ES-I3 (cell line): ENCODE measurements around the gene C6orf47.

Source experiments
- H3K36me3 ChIP-seq: 2 replicates; pipeline ENCODE4 v1.6.1; 2013; ENCODE audit warnings: mild to moderate bottlenecking, low read length, control low read depth, moderate library complexity; ENCODE audit not compliant: insufficient read depth
- H3K4me1 ChIP-seq: 2 replicates; pipeline ENCODE4 v1.6.1; 2013; ENCODE audit warnings: mild to moderate bottlenecking, control low read depth, low read length; ENCODE audit not compliant: insufficient read depth
- H3K9ac ChIP-seq: 2 replicates; pipeline ENCODE4 v1.6.1; 2013; ENCODE audit warnings: low read depth, mild to moderate bottlenecking, low read length, moderate library complexity
- H3K9me3 ChIP-seq: 2 replicates; pipeline ENCODE4 v1.6.1; 2013; ENCODE audit warnings: mild to moderate bottlenecking, low read length, moderate library complexity; ENCODE audit not compliant: control insufficient read depth, insufficient read depth

The C6orf47 gene

DNA sequence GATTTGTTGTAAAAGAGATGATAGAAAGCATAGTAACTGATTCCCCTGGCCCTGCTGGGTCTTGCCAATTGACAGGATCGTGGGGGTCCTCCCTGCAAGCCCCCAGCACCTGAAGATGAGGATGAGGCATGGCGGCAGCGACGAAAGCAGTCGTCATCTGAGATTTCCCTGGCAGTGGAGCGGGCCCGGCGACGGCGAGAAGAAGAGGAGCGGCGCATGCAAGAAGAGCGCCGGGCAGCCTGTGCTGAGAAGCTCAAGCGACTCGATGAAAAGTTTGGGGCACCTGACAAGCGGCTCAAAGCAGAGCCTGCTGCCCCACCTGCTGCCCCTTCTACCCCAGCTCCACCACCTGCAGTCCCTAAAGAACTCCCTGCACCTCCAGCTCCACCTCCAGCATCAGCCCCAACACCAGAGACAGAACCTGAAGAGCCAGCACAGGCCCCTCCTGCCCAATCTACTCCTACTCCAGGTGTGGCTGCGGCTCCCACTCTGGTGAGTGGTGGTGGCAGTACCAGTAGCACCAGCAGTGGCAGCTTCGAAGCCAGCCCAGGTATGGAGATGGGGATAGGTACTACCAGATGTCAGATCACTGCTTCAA is 32.8 kb downstream of the C6orf47 start:
- Histone ChIP-seq H3K4me1 (no peaks in the 10 kb centered on the region), H3K9me3 (no peaks in the 10 kb centered on the region), H3K36me3 (peaks cover 70% of the 10 kb centered on the region), H3K9ac (no peak overlapping the region)

DNA sequence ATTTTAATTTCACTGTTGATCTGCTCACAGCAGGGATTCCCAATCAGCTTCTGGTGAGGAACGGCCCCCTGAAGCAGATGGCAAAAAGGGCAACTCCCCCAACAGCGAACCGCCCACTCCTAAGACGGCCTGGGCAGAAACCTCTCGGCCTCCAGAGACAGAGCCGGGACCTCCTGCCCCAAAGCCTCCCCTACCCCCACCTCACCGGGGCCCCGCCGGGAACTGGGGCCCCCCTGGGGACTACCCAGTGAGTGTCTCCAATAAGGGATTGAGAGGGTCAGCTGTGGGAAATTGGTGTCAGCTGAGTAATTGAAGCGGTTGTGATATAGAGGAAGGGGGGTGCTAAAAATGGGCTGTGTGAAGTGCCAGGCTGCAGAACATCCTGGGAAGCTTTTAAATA is 33.6 kb downstream of the C6orf47 start:
- peaks cover 5% of the 10 kb centered on the region for H3K4me1 ChIP-seq
- no peaks in the 10 kb centered on the region for H3K9me3 ChIP-seq
- H3K9ac ChIP-seq, result no peak overlapping the region
- H3K36me3 ChIP-seq, result peaks cover 71% of the 10 kb centered on the region

DNA sequence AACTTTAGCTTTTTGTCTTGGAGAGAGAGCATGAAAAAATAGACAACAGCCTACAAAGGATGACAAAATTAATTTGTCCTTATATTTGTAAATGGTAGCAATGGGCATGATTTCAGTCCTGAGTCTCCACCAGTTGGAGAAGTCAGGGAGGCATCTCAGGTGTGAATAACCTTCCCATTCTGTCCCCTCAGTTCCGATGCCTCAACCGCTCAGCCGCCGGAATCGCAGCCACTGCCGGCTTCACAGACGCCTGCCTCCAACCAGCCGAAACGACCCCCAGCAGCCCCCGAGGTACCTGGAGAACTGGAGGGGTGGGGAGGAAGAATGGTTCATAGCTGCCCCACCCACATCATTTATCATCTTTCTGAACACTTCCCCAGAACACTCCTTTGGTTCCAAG is 36.5 kb downstream of the C6orf47 start:
- Histone ChIP-seq H3K4me1 (peaks cover 10% of the 10 kb centered on the region), H3K9me3 (no peaks in the 10 kb centered on the region), H3K9ac (no peak overlapping the region), H3K36me3 (peaks cover 58% of the 10 kb centered on the region)

GRCh38 chr6:31622684-31623091 is 37.9 kb downstream of the C6orf47 start:
- Histone ChIP-seq H3K9me3 (no peaks in the 10 kb centered on the region), H3K36me3 (peaks cover 45% of the 10 kb centered on the region)

DNA sequence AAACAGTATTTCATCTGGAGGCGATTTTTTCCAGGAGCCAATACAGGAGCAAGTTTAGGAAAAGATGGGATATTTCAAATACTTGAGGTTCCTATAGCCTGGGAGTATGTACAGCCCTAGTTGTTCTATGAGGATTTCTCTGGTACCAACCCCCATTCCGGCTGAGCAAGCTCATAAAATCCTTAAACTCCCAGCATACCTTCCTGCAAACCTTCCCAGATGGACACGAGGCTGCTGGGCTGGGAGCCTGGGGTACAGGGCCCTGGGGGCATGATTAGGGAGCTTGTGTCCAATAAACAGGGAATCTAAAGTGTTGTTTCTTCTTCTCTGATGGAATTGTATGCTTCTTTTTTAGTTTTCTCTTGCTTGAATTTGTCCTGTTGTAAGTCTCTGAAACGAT is 38.6 kb downstream of the C6orf47 start:
- H3K9ac ChIP-seq, result peak overlapping the region; percentile 97
- H3K36me3 ChIP-seq, result peaks cover 38% of the 10 kb centered on the region
- H3K4me1 ChIP-seq, result peaks cover 10% of the 10 kb centered on the region
- H3K9me3 ChIP-seq, result no peaks in the 10 kb centered on the region

More at GRCh38 chr6:31622684-31623091, 37.9 kb downstream of the C6orf47 start:
- Histone ChIP-seq H3K9ac (0 out of 2 replicates have a peak overlapping the region, but pooled peaks have one; percentile 97), H3K4me1 (peaks cover 10% of the 10 kb centered on the region)

GRCh38 chr6:31621320-31621939 is 39.1 kb downstream of the C6orf47 start:
- Histone ChIP-seq H3K9ac (peak overlapping the region; percentile 97), H3K9me3 (no peaks in the 10 kb centered on the region), H3K36me3 (peaks cover 33% of the 10 kb centered on the region), H3K4me1 (peaks cover 10% of the 10 kb centered on the region)

DNA sequence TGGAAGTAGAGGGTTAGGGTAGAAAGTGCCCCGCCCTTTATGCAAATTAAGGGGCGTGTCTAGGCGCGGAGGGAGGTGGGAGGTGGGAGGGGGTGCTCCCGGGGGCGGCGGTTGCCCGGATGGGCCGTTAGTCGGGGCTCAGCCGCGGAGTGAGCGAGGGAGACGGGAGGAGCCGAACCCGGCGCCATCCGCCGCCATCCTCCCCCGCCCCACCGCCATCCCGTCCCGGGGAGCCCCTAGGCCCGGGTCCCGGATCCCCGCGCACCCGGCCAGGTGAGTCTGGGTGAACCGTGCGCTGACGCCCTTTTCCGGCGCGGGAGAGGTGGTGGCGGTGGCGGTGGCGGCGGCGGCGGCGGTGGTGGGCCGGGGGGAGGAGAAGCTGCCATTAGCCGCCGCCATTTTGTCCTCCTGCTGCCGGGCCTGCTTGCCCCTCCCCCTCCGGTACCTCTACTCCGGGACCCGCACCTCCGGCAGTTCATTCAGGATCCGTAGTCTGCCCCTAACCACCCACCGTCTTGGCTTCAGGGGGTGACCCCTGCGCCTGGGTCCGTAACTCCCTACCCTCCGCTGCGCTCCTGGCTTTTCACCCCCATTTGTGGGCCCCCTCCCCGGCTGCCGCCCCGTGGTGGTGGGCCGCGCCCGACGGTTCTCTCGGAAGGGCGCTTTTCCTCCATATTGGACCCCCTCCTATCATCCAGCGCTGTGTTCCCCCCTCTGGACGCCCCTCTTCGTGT is 39.8 kb downstream of the C6orf47 start, which contains the start of gene PRRC2A:
Gene PRRC2A, plus strand, starts transcription at position 130 of the 734 bp plus-strand sequence. CDS start 2,075 bp downstream, outside the sequence.
- Histone ChIP-seq H3K4me1 (peaks cover 15% of the 10 kb centered on the region), H3K9me3 (no peaks in the 10 kb centered on the region), H3K36me3 (peaks cover 29% of the 10 kb centered on the region), H3K9ac (peak within 1 kb of the TSS; percentile 97)

DNA sequence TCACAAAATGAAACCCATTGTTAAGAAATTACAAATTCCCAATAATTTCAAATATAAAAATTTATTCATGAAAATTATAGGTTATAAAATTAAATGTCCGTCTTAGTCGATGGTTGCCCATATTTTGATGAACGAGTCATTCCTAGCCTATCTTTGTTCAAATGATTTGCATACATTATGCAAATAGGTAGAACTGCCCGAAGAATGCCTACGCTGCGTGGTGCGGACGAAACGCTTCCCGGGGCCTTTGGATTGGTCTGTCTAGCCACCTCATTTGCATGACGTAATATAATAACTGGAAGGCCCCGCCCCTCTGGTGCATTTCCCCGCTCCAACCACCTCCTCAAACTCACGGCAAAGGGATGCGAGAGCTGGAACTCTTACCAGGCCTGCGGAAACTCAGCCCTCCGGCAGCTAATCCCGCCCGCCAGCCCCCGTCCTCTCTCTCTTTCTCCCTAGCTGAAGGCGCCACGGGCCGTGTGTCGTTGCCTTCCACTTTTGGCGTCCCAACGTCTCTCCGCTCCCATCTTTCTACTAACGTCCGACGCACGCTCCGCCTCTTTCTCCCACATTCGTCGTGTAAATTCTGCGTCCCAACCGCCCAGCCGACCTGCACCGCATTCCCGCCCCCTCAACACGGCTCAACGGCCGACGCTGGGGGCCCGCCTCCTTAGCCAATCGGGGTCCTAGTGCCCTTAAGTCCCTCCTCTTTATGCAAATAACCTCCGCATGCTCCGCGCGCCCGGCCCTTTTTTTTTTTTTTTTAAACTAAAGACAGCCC is 40.6 kb downstream of the C6orf47 start:
- Histone ChIP-seq H3K9me3 (no peaks in the 10 kb centered on the region), H3K4me1 (peaks cover 22% of the 10 kb centered on the region), H3K36me3 (peaks cover 22% of the 10 kb centered on the region), H3K9ac (peak overlapping the region; percentile 93)

GRCh38 chr6:31617010-31617409 is 43.6 kb downstream of the C6orf47 start:
- H3K9me3 ChIP-seq, result no peaks in the 10 kb centered on the region
- H3K4me1 ChIP-seq, result peaks cover 28% of the 10 kb centered on the region; the same call in 1 of the 2 replicates
- no peaks in the 10 kb centered on the region for H3K36me3 ChIP-seq
- H3K9ac ChIP-seq, result no peak overlapping the region

GRCh38 chr6:31615748-31616147 is 44.8 kb downstream of the C6orf47 start:
- H3K9ac ChIP-seq, result no peak overlapping the region
- H3K9me3 ChIP-seq, result no peaks in the 10 kb centered on the region
- peaks cover 22% of the 10 kb centered on the region; the same call in 1 of the 2 replicates for H3K4me1 ChIP-seq
- no peaks in the 10 kb centered on the region for H3K36me3 ChIP-seq

- Histone ChIP-seq H3K36me3 (no peaks in the 10 kb centered on the region), H3K4me1 (peaks cover 22% of the 10 kb centered on the region; the same call in 1 of the 2 replicates), H3K9ac (no peak within 1 kb of the TSS), H3K9me3 (no peaks in the 10 kb centered on the region)
Measured at GRCh38 chr6:31614684-31615578, 45.6 kb downstream of the C6orf47 start, which contains the start of gene AIF1. TSS of gene AIF1 (plus strand) at chr6:31615234. CDS start at chr6:31615330, 96 bp downstream.

- no peaks in the 10 kb centered on the region for H3K9me3 ChIP-seq
- no peaks in the 10 kb centered on the region for H3K36me3 ChIP-seq
- peaks cover 25% of the 10 kb centered on the region; the same call in 1 of the 2 replicates for H3K4me1 ChIP-seq
- H3K9ac ChIP-seq, result no peak overlapping the region
Measured at GRCh38 chr6:31614075-31614619, 46.4 kb downstream of the C6orf47 start.

DNA sequence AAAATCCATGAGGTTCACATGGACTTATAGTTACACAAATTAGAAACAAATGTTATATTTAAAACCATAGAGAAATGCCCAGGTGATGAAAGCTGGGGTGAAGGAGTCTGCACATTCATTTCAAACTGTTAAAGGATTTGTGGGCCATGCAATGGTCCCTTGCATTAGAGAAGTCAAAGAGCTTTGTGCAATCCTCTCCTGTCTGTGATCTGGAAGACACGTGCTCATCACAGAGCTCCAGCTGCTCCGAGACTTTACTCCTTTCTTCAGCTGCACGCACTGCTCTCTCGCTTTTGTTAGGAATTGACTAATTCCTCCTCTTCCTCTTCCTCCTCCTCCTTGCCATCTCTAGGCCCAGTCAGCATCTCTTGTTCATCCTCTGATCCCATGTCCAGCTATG is 49.6 kb downstream of the C6orf47 start:
- Histone ChIP-seq H3K36me3 (no peaks in the 10 kb centered on the region), H3K9me3 (no peaks in the 10 kb centered on the region), H3K9ac (no peak overlapping the region), H3K4me1 (peaks cover 22% of the 10 kb centered on the region; the same call in 1 of the 2 replicates)
